A549 (cell line): ENCODE data around the gene DYNC2H1.

Source experiments
- FOSL2 ChIP-seq, 2 experiments: fragments of 450-650 bp in 1 of 2; fragments of >200 bp in 1 of 2; sonication (Bioruptor Twin) in 1 of 2; formaldehyde crosslinking; IDR thresholded peaks; 2 replicates each; pipeline versions ENCODE4 v1.5.0 to v1.6.1; 2016 to 2020; ENCODE audit warnings: mild to moderate bottlenecking in 1 of 2, moderate library complexity in 1 of 2
- RARB ChIP-seq: fragments of 250-450 bp; sonication (Bioruptor Pico); IDR thresholded peaks from 2 replicates; pipeline ENCODE4 v1.8.0; 2021; ENCODE audit warnings: mild to moderate bottlenecking, moderate library complexity

GRCh38 chr11:103069367-103069766 lies 39.9 kb upstream of the DYNC2H1 start:
- no peak for TF ChIP-seq FOSL2 (IDR thresholded peaks at IDR 0.05)
- TF ChIP-seq FOSL2 (CRISPR knock-in tag; IDR thresholded peaks at IDR 0.05) = no peak
- no peak for TF ChIP-seq RARB (CRISPR knock-in tag)
